ENCODE results near the gene SLC7A5. TPM values are rescaled to one million over a fixed set of nuclear protein-coding genes. Genes with fewer than 3 reads are reported as not detected.

Gene SLC7A5
- total and polyA plus RNA-seq, 2 of the 13 experiments (the other 11 are each of a cell fraction or from before 2014, with no cell fraction given) = 79.6 to 155 TPM

- CTCF ChIA-PET (ENCODE audit: low intra/inter-chr PET ratio, low total read pairs) = interaction anchor here (1.5 kb wide), 1 partner anchor 11 kb away, joined by 3 read pairs; no protein-coding TSS in a partner anchor
- Histone ChIP-seq H2AFZ (ENCODE audit: low read length) (no peak overlapping the region), H3K9ac (ENCODE audit: insufficient read depth, low read depth, low read length) (peak overlapping the region; percentile 76), H3K79me2 (ENCODE audit: insufficient read depth, low read length) (no peaks in the 10 kb centered on the region), H3K4me2 (ENCODE audit: low read depth, low read length) (peak overlapping the region; percentile 82), H3K9me3 (ENCODE audit: low read length) (no peaks in the 10 kb centered on the region), H3K4me1 (ENCODE audit: insufficient read depth, low read length) (peaks cover 76% of the 10 kb centered on the region), H3K27ac (ENCODE audit: extremely low read length, insufficient read depth, low read length) (peak overlapping the region; percentile 88), H3K4me3 (replicated peaks in 1 of 3; ENCODE audit: insufficient read depth in 1 of 3, low read depth in 2 of 3, low read length in 3 of 3) (peak overlapping the region in 1 of 3 experiments; percentile 64; a peak in 2 of 6 replicates), H3K36me3 (replicated peaks in 1 of 2; ENCODE audit: control insufficient read depth in 1 of 2, insufficient read depth in 2 of 2, low read length in 2 of 2) (no peaks in the 10 kb centered on the region), H3K27me3 (ENCODE audit: control insufficient read depth in 1 of 2, insufficient read depth in 2 of 2, low read length in 2 of 2) (no peaks in the 10 kb centered on the region), H4K20me1 (ENCODE audit: insufficient read depth, low read length) (no peaks in the 10 kb centered on the region)
- POLR2A ChIA-PET = interaction anchor here (1.0 to 6.2 kb wide), 18 partner anchors 9 to 80 kb away, joined by 3 to 228 read pairs (median 8); partner anchors contain the start of gene SLC7A5
- DNase-seq (ENCODE audit: low spot score) (no peak), FAIRE-seq (no peak), ATAC-seq (peak; percentile 8; the same call in 2 of the 3 replicates)
- intact Hi-C loops (cut with micrococcal nuclease; ENCODE audit: unreplicated experiment) (no loop called here), in situ Hi-C loops (cut with HindIII; ENCODE audit: extremely low pct_ligation_motif_present, low pct_unique_long_range_greater_than_20kb) (no loop called here)
- 90% methylated on average over 13 of the region's 17 CpGs for WGBS (ENCODE audit: low lambda C conversion rate)
- no TSS peak for BruUV-seq (replicated peaks)
- TF ChIP-seq SRF (IDR thresholded peaks at IDR 0.05; ENCODE audit: low read depth, low read length) = no peak
- no peak for TF ChIP-seq E2F2 (CRISPR knock-in tag; IDR thresholded peaks at IDR 0.05; ENCODE audit: borderline replicate concordance)
- no peak for TF ChIP-seq SMAD3 (CRISPR knock-in tag; IDR thresholded peaks at IDR 0.05)
- no peak for TF ChIP-seq HHEX (CRISPR knock-in tag; IDR thresholded peaks at IDR 0.05)
- no peak for TF ChIP-seq NR2F6 (IDR thresholded peaks at IDR 0.05)
- no peak for TF ChIP-seq NR2F6 (CRISPR knock-in tag; IDR thresholded peaks at IDR 0.05)
- TF ChIP-seq MZF1 (CRISPR knock-in tag; IDR thresholded peaks at IDR 0.05; ENCODE audit: borderline replicate concordance) = no peak
- TF ChIP-seq U2AF1 (optimal IDR thresholded peaks at IDR 0.05; ENCODE audit: low read depth, low read length) = no peak
- no peak for TF ChIP-seq ZBTB10 (CRISPR knock-in tag; IDR thresholded peaks at IDR 0.05; ENCODE audit: borderline replicate concordance)
- TF ChIP-seq DNMT1 (CRISPR knock-in tag; IDR thresholded peaks at IDR 0.05) = no peak
- TF ChIP-seq ZBTB38 (CRISPR knock-in tag; IDR thresholded peaks at IDR 0.05) = 0 out of 2 replicates have a peak, but pooled peaks have one; percentile 9
- TF ChIP-seq FOXC1 (CRISPR knock-in tag; IDR thresholded peaks at IDR 0.05; ENCODE audit: borderline replicate concordance) = no peak
- no peak for TF ChIP-seq HNRNPH1 (optimal IDR thresholded peaks at IDR 0.05; ENCODE audit: low read depth, low read length)
- TF ChIP-seq ZNF468 (CRISPR knock-in tag; IDR thresholded peaks at IDR 0.05) = no peak
- peak; percentile 16; the same call in 1 of the 2 replicates for TF ChIP-seq RBFOX2 (IDR thresholded peaks at IDR 0.05; ENCODE audit: low read depth, low read length)
- no peak for TF ChIP-seq AFF4 (CRISPR knock-in tag; IDR thresholded peaks at IDR 0.05)
- TF ChIP-seq GATAD1 (CRISPR knock-in tag; IDR thresholded peaks at IDR 0.05) = no peak
- TF ChIP-seq IRF2 (CRISPR knock-in tag; IDR thresholded peaks at IDR 0.05) = no peak
Measured at GRCh38 chr16:87790292-87791100, 78.8 kb downstream of the SLC7A5 start.
